PC-3 (cell line): Measurements from ENCODE around the gene BCORL1.

Experiments
- EZH2phosphoT487 ChIP-seq: fragments of 300-600 bp; sonication (generic); IDR thresholded peaks from 2 replicates; pipeline ENCODE4 v1.6.1; 2018; ENCODE audit warnings: mild to moderate bottlenecking, antibody characterized with exemption, low read length, borderline replicate concordance
- TF ChIP-seq, protein P1 (sequence below): fragments of 300-600 bp; sonication (generic); conservative IDR thresholded peaks from 2 replicates; pipeline ENCODE4 v1.5.1; 2017; ENCODE audit warnings: antibody characterized with exemption, low read depth, mild to moderate bottlenecking, low read length

- no peak for TF ChIP-seq EZH2phosphoT487
- TF ChIP-seq, protein P1, sequence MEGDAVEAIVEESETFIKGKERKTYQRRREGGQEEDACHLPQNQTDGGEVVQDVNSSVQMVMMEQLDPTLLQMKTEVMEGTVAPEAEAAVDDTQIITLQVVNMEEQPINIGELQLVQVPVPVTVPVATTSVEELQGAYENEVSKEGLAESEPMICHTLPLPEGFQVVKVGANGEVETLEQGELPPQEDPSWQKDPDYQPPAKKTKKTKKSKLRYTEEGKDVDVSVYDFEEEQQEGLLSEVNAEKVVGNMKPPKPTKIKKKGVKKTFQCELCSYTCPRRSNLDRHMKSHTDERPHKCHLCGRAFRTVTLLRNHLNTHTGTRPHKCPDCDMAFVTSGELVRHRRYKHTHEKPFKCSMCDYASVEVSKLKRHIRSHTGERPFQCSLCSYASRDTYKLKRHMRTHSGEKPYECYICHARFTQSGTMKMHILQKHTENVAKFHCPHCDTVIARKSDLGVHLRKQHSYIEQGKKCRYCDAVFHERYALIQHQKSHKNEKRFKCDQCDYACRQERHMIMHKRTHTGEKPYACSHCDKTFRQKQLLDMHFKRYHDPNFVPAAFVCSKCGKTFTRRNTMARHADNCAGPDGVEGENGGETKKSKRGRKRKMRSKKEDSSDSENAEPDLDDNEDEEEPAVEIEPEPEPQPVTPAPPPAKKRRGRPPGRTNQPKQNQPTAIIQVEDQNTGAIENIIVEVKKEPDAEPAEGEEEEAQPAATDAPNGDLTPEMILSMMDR, result no peak
These were observed 103.4 kb downstream of the BCORL1 start for GRCh38 chrX:130085551-130086446.
